Gastroesophageal sphincter (tissue), 4 donors: Measurements from ENCODE around the gene SLC35B2. TPM values are rescaled to one million over a fixed set of nuclear protein-coding genes. Genes with fewer than 3 reads are reported as not detected.

Experiments used
- ATAC-seq: fragments of 150-250 bp; one replicate; pipeline ENCODE4 v1.9.1; 2016; ENCODE audit warnings: mild to moderate bottlenecking, moderate library complexity
- H3K27ac ChIP-seq, 4 donors: fragments of 200-600 bp; sonication (generic) in 3 of 4; 1 replicate in 3 of 4; 2 replicates in 1 of 4; pipeline ENCODE4 v1.5.1; 2016 to 2019
- H3K27me3 ChIP-seq: fragments of 200-600 bp; sonication (generic); one replicate; pipeline ENCODE4 v1.5.1; 2019
- H3K36me3 ChIP-seq, 2 donors: fragments of 200-600 bp; sonication (generic); one replicate each; pipeline ENCODE4 v1.5.1; 2019; ENCODE audit warnings: control low read depth in 1 of 2
- H3K4me1 ChIP-seq, 3 donors: fragments of 200-600 bp; sonication (generic); 1 replicate in 2 of 3; 2 replicates in 1 of 3; pipeline ENCODE4 v1.5.1; 2016 to 2019; ENCODE audit warnings: control low read depth in 2 of 3
- H3K4me3 ChIP-seq, 2 donors: fragments of 200-600 bp; sonication (generic); one replicate each; pipeline ENCODE4 v1.5.1; 2019; ENCODE audit warnings: mild to moderate bottlenecking in 1 of 2, moderate library complexity in 1 of 2
- H3K9me3 ChIP-seq, 3 donors: fragments of 200-600 bp; sonication (generic); one replicate each; pipeline ENCODE4 v1.5.1; 2017 to 2019; ENCODE audit warnings: control low read depth in 2 of 3
- CTCF ChIP-seq, 4 experiments: fragments of 200-600 bp in 2 of 4; fragments of 450-650 bp in 2 of 4; sonication (generic) in 1 of 4; IDR thresholded peaks; one replicate each; pipeline ENCODE4 v1.5.1; 2017 to 2019; ENCODE audit warnings: antibody characterized with exemption in 4 of 4, mild to moderate bottlenecking in 2 of 4, moderate library complexity in 2 of 4
- EP300 ChIP-seq: sonication (generic); formaldehyde crosslinking; IDR thresholded peaks from one replicate; pipeline ENCODE4 v1.6.1; 2017; ENCODE audit warnings: antibody characterized with exemption, mild to moderate bottlenecking
- POLR2A ChIP-seq, 2 donors: fragments of 450-650 bp; IDR thresholded peaks; one replicate each; pipeline ENCODE4 v1.6.1; 2017; ENCODE audit warnings: antibody characterized with exemption in 2 of 2, mild to moderate bottlenecking in 2 of 2, moderate library complexity in 1 of 2
- POLR2AphosphoS5 ChIP-seq: sonication (generic); formaldehyde crosslinking; IDR thresholded peaks from one replicate; pipeline ENCODE4 v1.6.1; 2017; ENCODE audit warnings: antibody characterized with exemption
- WGBS, 2 donors: methylation state at CpG; one replicate each; pipeline ENCODE4 v1.1.5; 2018; ENCODE audit warnings: low coverage in 1 of 2; 5-methylcytosine and 5-hydroxymethylcytosine counted together
- total RNA-seq, 4 donors: library from RNA; depleted of rRNA; stranded (reverse); fragments of >200 nt; gene quantifications; one replicate each; pipeline ENCODE4 v1.1.0, GENCODE V29; 2016

The SLC35B2 gene
- total RNA-seq, 4 donors from 2014 or later: 21.3 to 34.0 (median 25.6) TPM

- Histone ChIP-seq H3K36me3 (no peaks in the 10 kb centered on the region), H3K4me3 (peak within 1 kb of the TSS; percentile 73 to 86), H3K9me3 (no peaks in the 10 kb centered on the region), H3K4me1 (peaks cover 3 to 97% (median 62%) of the 10 kb centered on the region in 3 donors), H3K27ac (peak within 1 kb of the TSS; percentile 54 to 99 (median 98)), H3K27me3 (no peaks in the 10 kb centered on the region)
- peak; percentile 26 for ATAC-seq
- TF ChIP-seq POLR2A (IDR thresholded peaks at IDR 0.05): peak; percentile 53 to 65
- peak; percentile 68 for TF ChIP-seq POLR2AphosphoS5
- peak in 3 of 4 experiments; percentile 23 to 34 (median 24) for TF ChIP-seq CTCF (IDR thresholded peaks at IDR 0.05)
- no peak for TF ChIP-seq EP300
- WGBS, 2 donors: 0% methylated on average over 1 to 4 of the region's 73 CpGs
Observed at GRCh38 chr6:44223319-44224028, 33.9 kb downstream of the SLC35B2 start, which contains the start of gene SLC29A1. TSS of gene SLC29A1 (plus strand) at chr6:44223595. CDS start at chr6:44227314, 3,719 bp downstream.

- no peak for ATAC-seq
- peaks cover 3 to 97% (median 62%) of the 10 kb centered on the region in 3 donors for H3K4me1 ChIP-seq
- no peaks in the 10 kb centered on the region for H3K36me3 ChIP-seq
- 6% methylated on average over 19 of the region's 26 CpGs; no CpG with 5 or more reads in 1 of the 2 donors for WGBS, 2 donors
- H3K4me3 ChIP-seq: peak overlapping the region; percentile 73 to 86
- TF ChIP-seq POLR2A (IDR thresholded peaks at IDR 0.05) (no peak), CTCF (IDR thresholded peaks at IDR 0.05) (no peak), EP300 (no peak), POLR2AphosphoS5 (no peak)
- no peaks in the 10 kb centered on the region for H3K27me3 ChIP-seq
- H3K27ac ChIP-seq: peak overlapping the region; percentile 54 to 99 (median 98)
- no peaks in the 10 kb centered on the region for H3K9me3 ChIP-seq
Observed at GRCh38 chr6:44222486-44223318, 34.6 kb downstream of the SLC35B2 start.

- TF ChIP-seq EP300 (no peak), CTCF (IDR thresholded peaks at IDR 0.05) (no peak), POLR2A (IDR thresholded peaks at IDR 0.05) (no peak), POLR2AphosphoS5 (no peak)
- H3K36me3 ChIP-seq: no peaks in the 10 kb centered on the region
- no peaks in the 10 kb centered on the region for H3K27me3 ChIP-seq
- H3K4me3 ChIP-seq: peak overlapping the region in 1 of 2 donors; percentile 86
- ATAC-seq: no peak
- WGBS, 2 donors: 38% methylated on average over 1 of the region's 2 CpGs; no CpG with 5 or more reads in 1 of the 2 donors
- H3K27ac ChIP-seq: peak overlapping the region; percentile 54 to 99 (median 98)
- H3K4me1 ChIP-seq: peaks cover 3 to 97% (median 62%) of the 10 kb centered on the region in 3 donors
- H3K9me3 ChIP-seq: no peaks in the 10 kb centered on the region
Observed at GRCh38 chr6:44221961-44222335, 35.4 kb downstream of the SLC35B2 start.

- peak; percentile 75 for ATAC-seq
- no peaks in the 10 kb centered on the region for H3K27me3 ChIP-seq
- peak; percentile 88 for TF ChIP-seq POLR2AphosphoS5
- no peak for TF ChIP-seq POLR2A (IDR thresholded peaks at IDR 0.05)
- peak in 3 of 4 experiments; percentile 88 to 93 (median 91) for TF ChIP-seq CTCF (IDR thresholded peaks at IDR 0.05)
- no peak for TF ChIP-seq EP300
Observed at GRCh38 chr6:44221291-44221960, 35.9 kb downstream of the SLC35B2 start.

More at GRCh38 chr6:44221291-44221960, 35.9 kb downstream of the SLC35B2 start:
- Histone ChIP-seq H3K9me3 (no peaks in the 10 kb centered on the region), H3K4me1 (peaks cover 3 to 97% (median 60%) of the 10 kb centered on the region in 3 donors), H3K4me3 (peak overlapping the region in 1 of 2 donors; percentile 86), H3K36me3 (no peaks in the 10 kb centered on the region), H3K27ac (peak overlapping the region; percentile 76 to 99 (median 98))
- WGBS, 2 donors: 6 to 11% methylated on average over 2 of the region's 4 CpGs
